GM18502 (cell line): ENCODE data around the gene PIP5KL1.

ENCODE experiments used
- ATAC-seq: cut with Tn5 transposase; IDR thresholded peaks from one replicate; pipeline ENCODE4 v1.9.1; 2021; ENCODE audit warnings: mild to moderate bottlenecking; ENCODE audit not compliant: unreplicated experiment, poor library complexity

Gene PIP5KL1

DNA sequence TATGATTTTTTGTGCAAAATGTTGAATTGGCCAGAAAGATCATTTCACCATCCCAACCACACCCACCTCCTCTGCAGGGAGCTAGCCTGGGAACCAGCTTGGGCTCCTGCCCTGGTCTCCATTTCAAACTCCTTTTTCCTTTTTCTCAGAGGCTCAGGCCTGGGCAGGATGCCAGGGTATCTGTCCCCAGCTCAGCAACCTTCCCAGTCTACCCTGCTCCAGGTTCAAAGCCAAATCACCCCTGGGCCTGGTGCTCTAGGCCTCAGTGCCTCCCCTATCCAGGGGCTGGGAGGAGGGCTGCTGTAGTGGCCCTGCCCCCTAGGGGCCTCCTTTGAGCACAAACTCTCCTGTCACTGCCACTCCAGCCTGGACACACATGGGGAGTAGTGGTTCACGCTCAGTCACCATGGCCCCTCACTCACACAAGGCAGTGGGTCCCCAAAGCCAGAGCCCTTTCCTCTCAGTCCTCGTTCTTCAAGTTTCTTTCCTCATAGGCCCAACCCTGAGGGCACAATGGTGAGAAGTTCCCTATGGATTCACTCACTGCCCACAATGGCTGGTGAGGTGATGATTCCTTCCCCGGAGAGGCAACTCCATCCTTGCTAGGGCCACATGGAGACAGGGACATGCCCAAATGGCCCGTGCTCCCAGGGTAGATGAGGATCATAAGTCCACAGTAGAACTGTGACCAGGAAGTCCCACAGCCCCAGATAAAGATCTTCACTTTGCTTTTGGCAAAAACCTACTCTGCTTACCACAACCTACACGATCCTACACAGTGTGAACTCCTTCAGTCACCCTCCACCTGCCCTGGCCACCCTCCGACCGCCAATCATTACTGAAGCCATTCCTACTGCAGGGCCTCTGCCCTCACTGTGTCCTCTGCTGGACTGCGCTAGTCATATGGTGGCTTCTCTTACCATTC is 12.1 kb downstream of the PIP5KL1 start:
- no peak for ATAC-seq

DNA sequence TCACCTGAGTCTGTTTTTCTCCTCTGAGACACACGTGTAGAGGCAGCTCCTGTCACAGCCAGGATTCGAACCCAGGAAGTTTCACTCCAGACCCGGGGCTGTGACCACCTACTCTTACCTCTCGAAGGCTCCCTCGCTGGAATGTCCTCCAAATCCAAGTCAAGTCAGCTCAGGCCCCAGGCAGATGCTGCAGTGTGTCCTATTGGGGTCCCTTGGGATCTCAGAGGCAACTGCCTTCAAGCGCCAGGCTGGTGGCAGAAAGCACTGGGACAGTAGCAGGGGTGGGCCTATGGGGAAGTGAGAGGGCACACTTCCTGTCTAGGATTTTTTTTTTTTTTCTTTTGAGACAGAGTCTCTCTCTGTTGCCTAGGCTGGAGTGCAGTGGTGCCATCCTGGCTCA is 13.0 kb downstream of the PIP5KL1 start:
- ATAC-seq: no peak

DNA sequence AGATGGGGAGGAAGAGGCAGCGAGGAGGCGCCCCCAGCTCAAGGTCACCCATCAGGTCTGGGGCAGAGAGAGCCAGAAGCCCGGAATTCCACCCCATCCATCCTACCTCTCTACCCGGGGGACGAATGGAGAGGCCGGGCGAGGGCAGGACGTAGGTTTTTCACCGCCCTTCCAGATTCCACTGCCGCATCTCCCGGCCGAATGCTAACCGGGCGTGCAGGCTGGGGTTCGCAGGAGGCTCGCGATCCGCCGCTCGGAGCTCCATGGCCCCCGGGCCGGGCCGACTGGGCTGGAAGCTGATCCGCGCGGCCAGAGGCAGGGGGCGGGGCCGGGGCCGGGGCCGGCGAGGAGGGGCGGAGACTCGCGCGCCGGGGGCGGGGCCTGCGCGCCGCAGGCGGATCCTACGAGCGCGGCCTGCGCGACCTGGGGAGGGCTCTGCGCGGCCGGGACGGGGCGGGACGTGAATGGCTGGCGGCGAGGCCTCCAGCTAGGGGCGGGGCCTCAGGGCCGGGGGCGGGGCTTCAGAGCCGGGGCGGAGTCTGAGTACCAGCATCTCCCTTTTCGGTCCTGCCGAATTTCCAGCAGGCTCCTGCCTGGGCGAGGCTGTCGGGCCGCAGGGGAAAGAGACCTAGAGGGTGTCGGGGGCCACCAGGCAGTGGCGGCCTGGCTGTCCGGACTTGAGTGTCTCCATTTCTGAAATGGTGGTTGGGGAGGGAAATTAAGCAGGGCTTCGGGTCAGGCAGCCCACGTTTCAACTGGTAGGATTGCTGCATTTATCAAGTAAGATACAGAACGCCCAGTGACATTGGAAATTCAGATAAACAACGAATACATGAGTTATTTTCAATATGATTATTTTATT is 13.6 kb downstream of the PIP5KL1 start, which contains the start of gene ST6GALNAC4:
Gene ST6GALNAC4, minus strand, starts transcription at position 322 of the 862 bp plus-strand sequence. CDS start 622 bp downstream, outside the sequence.
- ATAC-seq: peak; percentile 64

DNA sequence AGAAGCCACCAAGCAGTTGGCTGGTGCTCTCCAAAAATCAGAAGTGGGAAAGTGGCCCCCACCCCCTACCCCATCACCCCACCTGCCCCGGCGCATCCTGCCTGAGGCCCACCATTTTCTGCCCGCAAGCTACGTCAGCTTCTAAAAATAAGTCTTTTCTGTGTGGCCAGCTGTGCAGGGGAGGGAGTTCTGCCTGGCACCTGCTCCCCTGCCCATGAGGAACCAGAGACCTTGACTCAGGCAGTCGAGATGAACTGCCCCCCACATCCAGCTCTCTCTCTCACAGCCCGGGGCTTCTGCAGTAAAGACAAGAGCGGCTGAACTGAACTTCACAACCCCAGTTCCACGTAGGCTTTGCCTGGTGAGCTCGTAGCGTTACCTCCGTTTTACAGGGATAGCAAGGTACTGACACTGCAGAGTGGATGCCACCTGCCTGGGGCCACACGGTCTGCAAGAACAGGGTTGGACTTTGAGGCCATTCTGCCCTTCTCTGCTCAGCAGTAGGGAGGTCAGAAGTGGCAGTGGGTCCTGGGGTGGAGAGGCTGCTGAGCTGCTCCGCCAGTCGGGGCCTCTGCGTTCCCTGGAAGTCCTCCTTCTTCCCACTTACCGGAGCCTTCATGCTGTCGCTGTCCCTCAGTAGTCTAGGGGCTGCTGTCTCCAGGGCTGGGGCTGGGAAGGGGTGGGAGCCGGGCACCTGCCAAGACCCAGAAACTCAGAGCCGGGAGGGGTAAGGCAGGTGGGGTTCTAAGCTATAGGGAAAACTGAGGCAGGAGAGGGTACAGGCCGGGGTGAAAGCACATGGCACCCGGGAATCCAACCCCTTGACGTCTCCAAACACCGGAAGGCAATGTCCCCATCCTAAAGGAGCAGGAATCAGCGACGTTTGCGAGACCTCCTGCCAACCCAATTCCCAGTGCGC is 14.5 kb downstream of the PIP5KL1 start:
- ATAC-seq: no peak

DNA sequence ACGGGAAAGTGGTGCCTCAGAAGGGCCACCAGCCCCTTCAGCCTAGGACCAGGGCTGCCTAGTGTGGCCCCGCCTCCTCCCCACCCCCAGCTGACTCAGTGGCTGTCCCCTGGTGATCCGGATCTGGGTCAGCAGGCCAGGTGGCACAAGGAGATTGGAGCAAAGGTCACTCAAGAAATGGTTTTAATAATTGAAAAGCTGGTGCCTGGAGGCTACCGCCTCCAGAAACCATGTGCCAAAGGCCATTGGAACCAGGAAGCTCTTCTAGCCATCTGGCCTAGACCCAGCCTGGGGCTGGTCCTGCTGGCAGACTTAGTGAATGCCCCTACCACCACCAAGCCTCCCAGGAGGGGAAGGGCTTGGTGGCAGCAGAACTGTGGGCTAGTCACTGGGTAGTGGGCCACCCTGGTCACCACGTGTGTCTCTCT is 15.2 kb downstream of the PIP5KL1 start:
- ATAC-seq: no peak

DNA sequence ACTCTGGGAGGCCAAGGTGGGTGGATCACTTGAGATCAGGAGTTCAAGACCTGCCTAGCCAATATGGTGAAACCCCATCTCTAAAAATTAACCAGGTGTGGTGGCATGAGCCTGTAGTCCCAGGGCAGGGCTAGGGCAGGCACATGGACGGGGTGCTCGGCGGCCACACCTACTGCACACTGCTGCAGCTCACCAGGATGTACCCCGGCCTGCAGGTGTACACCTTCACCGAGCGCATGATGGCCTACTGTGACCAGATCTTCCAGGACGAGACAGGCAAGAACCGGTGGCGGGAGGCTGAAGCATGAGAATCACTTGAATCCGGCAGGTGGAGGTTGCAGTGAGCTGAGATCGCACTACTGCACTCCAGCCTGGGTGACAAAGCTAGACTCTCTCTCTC is 16.9 kb downstream of the PIP5KL1 start:
- no peak for ATAC-seq

DNA sequence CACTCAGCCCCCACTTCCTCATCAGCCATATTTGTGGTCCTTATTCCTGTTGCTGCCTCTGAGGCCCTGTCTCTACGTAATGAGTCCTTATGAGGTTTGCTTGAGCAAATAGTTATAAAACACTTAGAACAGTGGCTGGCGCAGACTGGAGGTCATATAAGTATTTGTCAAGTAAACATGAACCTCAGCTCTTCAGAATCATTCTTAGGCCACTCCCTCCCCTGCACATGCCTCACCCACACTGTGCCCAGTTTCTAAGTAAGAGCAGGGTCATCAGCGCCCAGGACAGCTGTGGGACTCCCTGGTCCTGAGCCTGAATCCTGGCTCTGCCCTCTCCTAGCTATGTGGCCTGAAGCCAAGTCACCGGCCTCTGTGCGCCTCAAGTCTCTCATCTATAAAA is 17.7 kb downstream of the PIP5KL1 start:
- ATAC-seq: no peak

DNA sequence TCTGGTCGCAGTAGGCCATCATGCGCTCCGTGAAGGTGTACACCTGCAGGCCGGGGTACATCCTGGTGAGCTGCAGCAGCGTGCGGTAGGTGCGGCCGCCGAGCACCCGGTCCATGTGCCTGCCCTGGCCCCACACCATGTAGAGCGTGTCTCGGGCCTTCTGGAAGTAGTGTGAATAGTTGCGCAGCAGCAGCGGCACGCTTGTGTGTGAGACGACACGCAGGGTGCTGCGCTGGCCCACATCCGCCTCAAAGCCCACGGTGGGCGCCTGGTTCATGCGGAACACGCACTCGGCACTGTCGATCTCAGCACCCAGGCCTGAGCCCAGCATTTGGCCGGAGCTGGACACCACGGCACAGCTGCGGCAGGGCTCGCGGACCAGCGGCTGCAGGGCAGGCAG is 18.3 kb downstream of the PIP5KL1 start:
- no peak for ATAC-seq

DNA sequence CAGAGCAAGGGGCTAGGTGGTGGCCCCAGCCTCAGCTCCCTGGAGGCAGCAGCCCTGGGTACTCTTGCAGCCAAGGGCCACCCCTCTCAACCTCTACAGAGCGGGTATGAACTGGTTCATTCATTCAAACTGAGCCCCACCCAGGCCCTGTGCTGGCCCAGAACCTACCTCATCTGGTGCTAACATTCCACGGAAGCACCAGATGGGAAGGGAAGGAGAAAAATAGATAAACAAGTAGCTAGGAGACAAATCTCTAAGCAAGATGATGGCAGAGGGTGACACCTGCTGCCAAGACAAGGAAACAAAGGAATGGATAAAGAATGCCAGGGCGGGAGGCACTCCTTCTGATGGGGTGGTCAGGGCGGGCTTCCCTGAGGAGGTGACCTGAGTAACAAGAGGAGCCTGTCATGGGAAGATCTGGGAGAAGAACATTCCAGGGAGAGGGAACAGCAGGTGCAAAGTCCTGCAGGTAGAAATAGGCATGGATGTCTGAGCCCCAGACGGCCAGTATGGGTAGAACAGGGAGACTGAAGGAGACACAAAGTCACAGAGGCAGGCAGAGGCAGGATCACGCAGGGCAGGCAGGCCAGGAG is 19.9 kb downstream of the PIP5KL1 start:
- ATAC-seq: no peak

DNA sequence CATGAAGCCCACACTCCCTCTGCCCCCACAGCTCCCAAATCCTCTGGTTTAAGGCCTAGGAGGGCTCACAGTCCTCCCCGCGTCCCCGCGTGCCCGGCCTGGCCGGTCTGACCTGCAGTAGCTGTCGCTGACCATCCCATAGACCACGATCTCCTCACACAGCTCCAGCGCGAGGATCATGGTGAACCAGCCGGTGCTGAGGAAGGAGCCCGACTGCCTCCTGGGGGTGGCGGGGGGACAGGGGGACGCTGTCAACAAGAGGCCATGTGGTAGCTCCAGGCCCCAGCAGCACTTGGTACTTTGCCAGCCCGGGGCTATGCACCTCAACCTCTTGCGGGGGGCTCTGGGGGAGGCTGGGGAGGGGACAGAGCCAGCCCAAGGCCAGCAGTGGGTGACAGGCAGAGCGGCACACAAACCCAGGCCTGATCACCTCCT is 20.7 kb downstream of the PIP5KL1 start:
- ATAC-seq: no peak

DNA sequence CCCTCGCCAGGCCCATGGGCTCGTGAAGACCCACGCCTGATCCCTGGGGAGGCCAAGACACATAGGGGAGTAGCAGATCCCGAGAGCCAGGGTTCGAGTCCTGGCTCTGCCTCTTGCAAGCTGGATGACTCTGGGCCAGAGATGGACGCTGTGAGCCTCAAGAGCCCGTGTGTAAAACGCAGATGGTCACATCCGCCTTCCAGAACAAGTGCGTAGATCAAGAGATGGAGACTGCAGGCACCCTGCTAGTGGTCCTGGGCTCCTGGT is 22.0 kb downstream of the PIP5KL1 start:
- no peak for ATAC-seq

DNA sequence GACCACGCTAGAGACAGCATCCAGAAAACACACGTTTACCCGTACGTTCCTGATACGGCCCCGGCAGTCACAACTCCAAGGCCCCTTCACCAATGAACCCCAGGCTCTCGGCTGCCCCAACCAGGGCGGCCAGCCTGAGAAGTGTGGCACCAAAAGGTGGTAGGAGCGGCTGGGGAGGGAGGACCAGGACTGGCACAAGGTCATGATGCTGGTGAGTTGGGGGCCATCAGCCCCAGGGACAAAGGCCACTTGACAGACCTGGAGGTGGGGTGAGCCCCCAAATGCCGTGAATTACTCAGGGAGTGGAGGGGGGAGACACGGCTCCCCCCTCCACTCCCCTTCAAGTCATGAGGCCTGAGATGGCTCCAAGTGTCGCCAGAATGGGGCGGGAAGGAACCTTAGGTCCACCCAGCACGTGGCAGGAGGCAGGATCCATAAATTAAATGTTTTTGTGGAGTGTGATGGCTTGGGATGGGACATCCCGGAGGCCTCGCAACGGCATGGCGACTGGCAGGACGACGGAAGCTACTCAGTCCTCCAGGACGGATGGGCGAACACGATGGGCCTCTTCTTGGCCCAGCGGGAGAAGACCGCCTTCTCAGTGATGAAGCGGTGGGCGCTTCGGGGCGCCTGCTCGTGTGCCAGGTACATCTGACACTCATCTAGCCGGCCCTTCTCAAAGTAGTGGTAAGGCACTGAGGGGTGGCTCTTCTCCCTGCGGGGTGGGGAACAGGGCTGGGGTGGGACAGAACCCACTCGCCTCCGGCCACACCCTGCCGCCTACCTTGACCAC is 22.5 kb downstream of the PIP5KL1 start:
- ATAC-seq: no peak

DNA sequence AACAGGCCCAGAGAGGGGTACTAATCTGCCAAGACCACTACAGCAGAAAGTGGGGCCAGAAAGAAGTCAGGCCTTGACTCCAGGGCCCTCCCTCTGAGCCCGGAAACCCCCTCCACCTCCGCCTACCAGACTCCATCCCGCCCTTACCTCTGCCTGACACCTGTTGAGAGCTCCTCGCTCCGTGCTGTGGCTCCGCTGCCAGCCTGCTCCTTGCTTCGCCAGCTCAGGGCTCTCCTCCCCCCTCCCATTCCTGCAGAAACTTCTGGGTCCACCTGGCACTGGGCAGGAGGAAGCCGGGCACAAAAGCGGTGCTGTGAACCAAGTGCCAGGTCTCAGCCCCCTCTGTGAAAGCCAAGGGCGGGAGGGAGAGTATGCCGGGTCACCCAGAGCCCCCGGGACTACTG is 24.8 kb downstream of the PIP5KL1 start:
- no peak for ATAC-seq

DNA sequence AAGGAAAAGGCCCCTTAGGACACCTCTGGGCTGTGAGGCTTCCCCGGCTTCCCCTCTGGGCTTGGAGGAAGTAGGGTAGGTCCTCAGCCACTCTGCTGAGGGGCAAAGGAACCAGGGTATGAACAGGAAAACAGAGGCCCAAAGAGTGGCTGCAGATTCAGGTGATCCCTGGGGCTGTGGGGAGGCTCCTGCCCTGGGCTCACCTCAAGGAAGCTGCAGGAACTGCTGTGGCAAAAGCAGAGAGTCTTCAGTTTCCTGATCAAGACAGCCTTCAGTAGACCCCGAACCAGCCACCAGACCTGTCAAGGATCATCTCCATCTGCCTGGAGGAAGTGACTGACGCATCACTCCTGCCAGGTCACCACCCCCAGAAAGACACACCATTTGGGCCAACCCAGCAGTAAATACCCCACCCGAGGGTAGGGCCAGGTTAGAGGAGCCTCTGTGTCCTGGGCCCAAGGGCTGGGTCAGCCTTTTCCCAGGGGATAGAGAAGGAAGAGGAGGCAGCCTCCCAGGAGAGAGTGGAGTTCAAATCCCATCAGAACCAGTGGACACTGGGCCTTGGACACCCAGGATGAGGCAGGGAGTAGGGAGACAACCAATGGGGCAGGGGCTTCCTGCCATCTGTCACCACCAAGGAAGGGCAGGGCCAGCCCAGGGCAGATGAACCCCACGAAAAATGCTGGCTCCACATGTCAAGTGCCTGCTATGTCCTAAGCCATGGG is 25.4 kb downstream of the PIP5KL1 start:
- no peak for ATAC-seq

DNA sequence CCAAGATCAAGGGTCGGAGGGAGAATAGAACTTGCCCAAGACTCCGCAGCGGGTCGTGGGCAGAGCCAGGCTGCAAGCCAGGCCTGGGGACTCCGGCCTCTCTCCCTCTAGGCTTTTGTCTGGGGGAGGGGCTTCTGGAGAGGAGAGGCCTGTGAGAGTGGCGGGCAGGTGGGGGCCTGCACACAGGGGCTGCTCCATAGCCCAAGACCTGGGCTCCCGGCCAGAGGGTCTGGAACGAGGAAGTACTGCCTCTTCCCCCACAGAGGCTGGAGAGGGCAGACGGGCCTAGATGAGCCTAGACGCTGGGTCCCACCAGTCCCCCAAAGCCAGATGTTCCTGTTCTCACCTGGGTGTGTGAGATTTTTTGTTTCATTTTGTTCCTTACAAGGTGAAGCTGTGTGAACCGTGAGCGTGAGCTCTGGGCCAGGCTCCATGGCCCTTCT is 26.0 kb downstream of the PIP5KL1 start:
- no peak for ATAC-seq

DNA sequence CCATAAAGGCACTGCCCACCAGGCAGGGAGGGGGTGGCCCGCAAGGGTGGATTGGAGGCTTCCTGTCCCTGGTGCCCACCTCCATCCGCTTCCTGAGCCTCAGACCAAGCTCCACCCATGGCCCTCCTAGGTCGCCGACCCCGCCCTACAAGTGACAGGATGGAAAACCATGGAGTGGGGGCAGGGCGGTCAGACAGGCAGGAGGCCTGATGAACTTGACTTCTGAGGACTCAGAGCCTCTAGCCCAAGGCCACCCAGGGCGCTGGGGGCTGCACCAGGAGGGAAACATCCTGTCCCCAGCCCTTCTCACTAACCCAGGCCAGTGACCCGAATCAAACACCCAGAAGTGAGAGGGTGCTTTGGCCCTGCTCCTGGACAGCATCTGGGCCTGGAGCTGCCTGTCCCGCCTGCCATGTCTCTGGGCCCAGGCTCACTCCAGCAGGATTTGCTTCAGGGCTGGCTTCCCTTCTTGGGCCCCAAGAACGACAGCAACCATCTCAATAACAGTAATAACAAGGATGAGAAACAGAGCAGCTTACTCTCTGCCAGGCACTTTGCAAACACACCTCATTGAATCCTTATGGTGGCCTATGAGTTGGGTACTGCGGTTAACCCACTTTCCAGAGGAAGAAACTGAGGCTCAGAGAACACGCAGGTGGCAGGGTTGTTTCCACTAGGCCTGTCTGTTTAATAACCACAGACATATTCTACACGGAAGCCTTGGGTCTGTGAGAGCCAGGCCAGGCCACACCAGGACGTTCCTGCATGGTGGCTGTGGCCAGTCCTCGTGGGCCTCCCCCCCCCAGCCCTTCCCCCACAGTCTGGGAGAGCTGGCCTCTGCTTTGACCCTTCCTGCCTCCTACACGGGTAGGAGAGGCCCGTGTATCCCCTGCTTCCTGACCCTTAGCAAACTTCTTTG is 26.8 kb downstream of the PIP5KL1 start:
- ATAC-seq: no peak

DNA sequence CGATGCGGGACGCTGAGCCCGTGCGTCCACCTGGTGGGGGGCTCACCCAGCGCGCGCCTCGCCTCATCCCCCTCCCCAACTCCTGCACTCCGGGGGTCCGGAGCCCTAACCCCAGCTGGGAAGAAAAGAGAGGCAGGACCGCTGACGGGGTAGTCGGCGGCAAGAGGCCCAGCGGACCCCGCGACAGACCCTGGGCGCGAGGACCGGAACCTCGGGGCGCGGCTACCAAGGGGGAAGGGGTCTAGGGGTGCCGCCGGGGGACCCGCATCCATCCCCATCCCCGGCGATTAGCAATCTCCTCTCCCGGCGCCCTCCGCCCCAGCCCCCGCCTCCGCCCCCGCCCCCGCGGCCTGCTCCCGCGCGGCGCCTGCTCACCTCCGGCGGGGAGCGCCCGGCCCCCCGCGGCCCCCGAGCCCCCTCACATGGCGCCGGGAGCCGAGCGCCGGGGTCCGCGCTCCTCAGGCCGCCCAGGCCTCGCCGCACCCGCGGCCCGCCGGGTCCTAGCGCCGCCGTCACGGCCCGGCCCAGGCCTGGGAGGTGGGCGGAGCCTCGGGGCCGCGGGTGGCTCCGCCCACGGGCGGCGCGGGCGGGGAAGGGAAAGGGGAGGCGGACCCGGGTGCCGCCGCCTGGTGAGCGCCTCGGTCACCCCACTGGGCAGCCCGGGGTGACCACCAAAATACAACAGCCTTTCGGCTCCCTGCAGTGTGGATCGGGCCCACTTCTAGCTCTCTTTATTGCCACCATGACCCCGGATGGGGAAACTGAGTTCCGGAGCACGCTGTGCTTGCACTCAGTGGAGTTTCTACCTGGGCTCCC is 31.2 kb downstream of the PIP5KL1 start, which contains the start of gene ST6GALNAC6:
Gene ST6GALNAC6, minus strand, starts transcription at position 476 of the 816 bp plus-strand sequence. CDS start 1,622 bp downstream, outside the sequence.
- ATAC-seq: peak; percentile 69
